ENCODE data around the gene RABGEF1. TPM values are rescaled to one million over a fixed set of nuclear protein-coding genes. Genes with fewer than 3 reads are reported as not detected.
"Not testable (repeated sequence)": the region's sequence is repeated elsewhere in the genome, so short reads cannot be mapped to it uniquely, and the experiment has no call there.

RABGEF1 gene
- total and polyA plus RNA-seq, 2 donors (not counting 3 experiments of a cell fraction or from before 2014, with no cell fraction given) = 11.6 to 15.5 TPM

DNA sequence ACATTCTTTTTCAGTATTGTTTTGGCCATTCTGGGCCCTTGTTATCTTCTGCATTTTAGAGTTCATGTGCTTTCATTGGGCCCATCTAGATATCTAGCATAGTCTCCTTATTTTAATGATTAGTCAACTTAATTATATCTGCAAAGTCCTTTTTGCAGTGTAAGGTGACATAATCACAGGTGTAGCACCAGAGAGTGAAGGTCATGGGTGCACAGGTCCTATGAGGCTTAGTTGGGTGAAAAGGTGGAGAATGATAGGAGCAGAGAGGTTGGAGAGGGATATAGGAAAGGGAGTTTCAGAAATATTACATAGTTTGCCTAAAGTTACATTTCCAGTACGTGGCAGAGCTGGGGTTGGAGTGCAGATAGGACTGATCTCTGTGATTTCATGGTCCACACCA, 24.4 kb downstream of the RABGEF1 start:
- H2AFZ ChIP-seq (ENCODE audit: low read depth, low read length); intact Hi-C loops (cut with micrococcal nuclease); H3K9me1 ChIP-seq (replicated peaks; ENCODE audit: control insufficient read depth, extremely low read depth, insufficient read depth, low read length); H3K4me2 ChIP-seq (ENCODE audit: insufficient read depth, low read length); H3K9ac ChIP-seq (replicated peaks; ENCODE audit: extremely low read depth, insufficient read depth, low read length); H3K4me3 ChIP-seq (replicated peaks in 1 of 3; ENCODE audit: insufficient read depth in 1 of 3, low read depth in 1 of 3, low read length in 3 of 3); BruUV-seq (replicated peaks); H3K36me3 ChIP-seq (ENCODE audit: control insufficient read depth in 2 of 2, extremely low read depth in 1 of 2, insufficient read depth in 2 of 2, low read length in 2 of 2); H3K27ac ChIP-seq (ENCODE audit: insufficient read depth, low read depth, low read length); FAIRE-seq; H4K20me1 ChIP-seq (replicated peaks; ENCODE audit: control insufficient read depth, extremely low read depth, insufficient read depth, low read length); DNase-seq (ENCODE audit: low read depth, low spot score); H3K9me3 ChIP-seq (replicated peaks; ENCODE audit: control insufficient read depth, insufficient read depth, low read length); H3K4me1 ChIP-seq (ENCODE audit: control insufficient read depth, extremely low read depth, insufficient read depth, low read length); POLR2A ChIA-PET; dilution Hi-C loops (cut with MboI; ENCODE audit: extremely low pct_ligation_motif_present, low sequenced_read_pairs); H3K27me3 ChIP-seq (ENCODE audit: control insufficient read depth in 2 of 2, insufficient read depth in 2 of 2, low read length in 2 of 2): not testable (repeated sequence)
- H3K79me2 ChIP-seq (ENCODE audit: control insufficient read depth, insufficient read depth, low read length) = peaks cover 11% of the 10 kb centered on the region
- CTCF ChIA-PET = interaction anchor here (1.5 kb wide), 1 partner anchor 12 kb away, joined by 4 read pairs; no protein-coding TSS in a partner anchor

DNA sequence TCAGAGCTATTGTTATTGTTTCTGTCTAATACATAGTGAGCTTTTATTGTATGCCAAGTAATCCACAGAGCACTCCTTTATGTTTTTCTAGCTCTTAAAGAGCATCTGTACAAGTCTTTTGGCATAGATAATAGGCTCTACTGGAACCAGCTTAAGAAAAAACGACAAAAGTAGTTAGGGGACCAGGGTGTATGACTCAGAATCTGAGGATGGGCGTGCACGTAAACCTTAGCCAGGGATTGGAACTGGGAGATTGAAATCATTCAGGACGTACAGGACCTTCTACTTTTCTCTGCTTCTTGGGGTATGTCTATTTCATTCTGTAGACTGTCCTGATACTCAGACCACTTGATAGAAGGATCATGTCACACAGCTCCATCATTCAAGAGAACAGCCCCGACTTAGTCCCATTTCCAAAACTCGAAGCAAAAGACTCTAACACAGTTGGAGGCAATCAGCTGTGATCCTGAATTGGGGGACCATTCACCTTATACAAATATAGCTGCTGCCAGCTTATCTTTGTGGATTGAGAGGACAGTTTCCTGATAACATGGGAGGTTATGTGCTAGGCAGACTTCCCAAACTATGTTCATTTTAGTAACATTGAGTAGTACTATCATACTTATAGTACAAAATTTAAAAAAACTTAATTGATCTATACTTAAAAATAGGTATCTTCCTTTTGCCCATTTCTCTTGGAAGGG, 24.9 kb downstream of the RABGEF1 start:
- H4K20me1 ChIP-seq (replicated peaks; ENCODE audit: control insufficient read depth, extremely low read depth, insufficient read depth, low read length); H3K9me1 ChIP-seq (replicated peaks; ENCODE audit: control insufficient read depth, extremely low read depth, insufficient read depth, low read length); POLR2A ChIA-PET; H3K4me3 ChIP-seq (replicated peaks in 1 of 3; ENCODE audit: insufficient read depth in 1 of 3, low read depth in 1 of 3, low read length in 3 of 3); H3K36me3 ChIP-seq (ENCODE audit: control insufficient read depth in 2 of 2, extremely low read depth in 1 of 2, insufficient read depth in 2 of 2, low read length in 2 of 2); H3K9me3 ChIP-seq (replicated peaks; ENCODE audit: control insufficient read depth, insufficient read depth, low read length); H3K9ac ChIP-seq (replicated peaks; ENCODE audit: extremely low read depth, insufficient read depth, low read length); H3K27me3 ChIP-seq (ENCODE audit: control insufficient read depth in 2 of 2, insufficient read depth in 2 of 2, low read length in 2 of 2); BruUV-seq (replicated peaks); dilution Hi-C loops (cut with MboI; ENCODE audit: extremely low pct_ligation_motif_present, low sequenced_read_pairs); H3K4me2 ChIP-seq (ENCODE audit: insufficient read depth, low read length); H3K4me1 ChIP-seq (ENCODE audit: control insufficient read depth, extremely low read depth, insufficient read depth, low read length); H3K27ac ChIP-seq (ENCODE audit: insufficient read depth, low read depth, low read length); intact Hi-C loops (cut with micrococcal nuclease); DNase-seq (ENCODE audit: low read depth, low spot score); H2AFZ ChIP-seq (ENCODE audit: low read depth, low read length); FAIRE-seq: not testable (repeated sequence)
- peaks cover 11% of the 10 kb centered on the region for H3K79me2 ChIP-seq (ENCODE audit: control insufficient read depth, insufficient read depth, low read length)
- CTCF ChIA-PET = interaction anchor here (1.0 to 1.5 kb wide), 2 partner anchors 10 to 12 kb away, joined by 3 to 4 read pairs; no protein-coding TSS in a partner anchor

All from endothelial cell of umbilical vein (primary cell).